Activated CD8-positive, alpha-beta memory T cell treated with anti-CD3 and anti-CD28 coated beads for 1 hour (primary cell): ENCODE data around the gene RSPH1.

Experiments used
- DNase-seq, 2 donors: peaks; one replicate each; pipeline ENCODE4 v3.0.0-alpha.2; 2020; ENCODE audit warnings: low read depth in 1 of 2; ENCODE audit errors: extremely low read depth in 1 of 2

Gene RSPH1

GRCh38 chr21:42532466-42533181 lies 36.6 kb upstream of the RSPH1 start:
- DNase-seq = no peak

- DNase-seq = no peak
These were observed 35.7 kb upstream of the RSPH1 start for GRCh38 chr21:42531771-42532170.

- DNase-seq = no peak
These were observed 34.1 kb upstream of the RSPH1 start for GRCh38 chr21:42530167-42530518.

GRCh38 chr21:42527489-42528158 lies 31.6 kb upstream of the RSPH1 start:
- DNase-seq = peak in 1 of 2 donors; percentile 20

GRCh38 chr21:42527127-42527488 lies 31.1 kb upstream of the RSPH1 start:
- no peak for DNase-seq

- no peak for DNase-seq
These were observed 30.3 kb upstream of the RSPH1 start for GRCh38 chr21:42526379-42526727.

GRCh38 chr21:42525676-42526378 lies 29.8 kb upstream of the RSPH1 start:
- no peak for DNase-seq

GRCh38 chr21:42525029-42525581 lies 29.1 kb upstream of the RSPH1 start:
- DNase-seq = no peak

- DNase-seq = peak; percentile 34 to 36
These were observed 28.5 kb upstream of the RSPH1 start for GRCh38 chr21:42524341-42525028.

GRCh38 chr21:42523941-42524340 lies 27.9 kb upstream of the RSPH1 start:
- no peak for DNase-seq

- no peak for DNase-seq
These were observed 27.2 kb upstream of the RSPH1 start for GRCh38 chr21:42523211-42523610.

GRCh38 chr21:42522771-42523170 lies 26.7 kb upstream of the RSPH1 start:
- DNase-seq = no peak

- DNase-seq = no peak
These were observed 26.2 kb upstream of the RSPH1 start for GRCh38 chr21:42522271-42522670.

GRCh38 chr21:42521805-42522204 lies 25.8 kb upstream of the RSPH1 start:
- no peak for DNase-seq

GRCh38 chr21:42521384-42521783 lies 25.4 kb upstream of the RSPH1 start:
- DNase-seq = no peak

- DNase-seq = no peak
These were observed 24.7 kb upstream of the RSPH1 start for GRCh38 chr21:42520628-42521253.

GRCh38 chr21:42518626-42519025 lies 22.6 kb upstream of the RSPH1 start:
- DNase-seq = no peak

GRCh38 chr21:42518215-42518614 lies 22.2 kb upstream of the RSPH1 start:
- no peak for DNase-seq

- DNase-seq = no peak
These were observed 19.9 kb upstream of the RSPH1 start for GRCh38 chr21:42515708-42516502.

- DNase-seq = no peak
These were observed 18.8 kb upstream of the RSPH1 start for GRCh38 chr21:42514883-42515228.
